Glutamatergic neuron (in vitro differentiated cells): ENCODE data around the gene OLFML3. TPM values are rescaled to one million over a fixed set of nuclear protein-coding genes. Genes with fewer than 3 reads are reported as not detected.

Source experiments
- DNase-seq: peaks from one replicate; pipeline ENCODE4 v3.0.0; 2022
- H3K27ac Mint-ChIP-seq: one replicate; pipeline ENCODE4 v1.8.0; 2020; ENCODE audit warnings: mild to moderate bottlenecking, mixed read lengths, inconsistent platforms; ENCODE audit not compliant: unreplicated experiment
- H3K27me3 Mint-ChIP-seq: one replicate; pipeline ENCODE4 v1.8.0; 2020; ENCODE audit warnings: mild to moderate bottlenecking, moderate library complexity, mixed read lengths, inconsistent platforms; ENCODE audit not compliant: unreplicated experiment
- H3K36me3 Mint-ChIP-seq: one replicate; pipeline ENCODE4 v1.8.0; 2020; ENCODE audit warnings: mild to moderate bottlenecking, mixed read lengths, inconsistent platforms; ENCODE audit not compliant: unreplicated experiment
- H3K4me1 Mint-ChIP-seq: one replicate; pipeline ENCODE4 v1.8.0; 2020; ENCODE audit warnings: mild to moderate bottlenecking, low read depth, mixed read lengths, inconsistent platforms; ENCODE audit not compliant: unreplicated experiment
- H3K4me3 Mint-ChIP-seq: one replicate; pipeline ENCODE4 v1.8.0; 2020; ENCODE audit warnings: mild to moderate bottlenecking, mixed read lengths, inconsistent platforms; ENCODE audit not compliant: unreplicated experiment
- H3K9me3 Mint-ChIP-seq: one replicate; pipeline ENCODE4 v1.8.0; 2020; ENCODE audit warnings: mild to moderate bottlenecking, moderate library complexity, mixed read lengths, inconsistent platforms; ENCODE audit not compliant: unreplicated experiment
- CTCF ChIP-seq: fragments of 200-600 bp; sonication (generic); IDR thresholded peaks from one replicate; pipeline ENCODE4 v1.5.0; 2021; ENCODE audit not compliant: partially characterized antibody, unreplicated experiment
- total RNA-seq: library from RNA; stranded (reverse); fragmentation: NEBNext Ultra II Directional; extraction: Animal tissue kit (Norgen Biotek cat#: 25700); gene quantifications from one replicate; pipeline ENCODE4 v1.2.1, GENCODE V29; 2021; ENCODE audit not compliant: unreplicated experiment

Gene OLFML3
- total RNA-seq, 1 donor from 2014 or later = 2.9 TPM

DNA sequence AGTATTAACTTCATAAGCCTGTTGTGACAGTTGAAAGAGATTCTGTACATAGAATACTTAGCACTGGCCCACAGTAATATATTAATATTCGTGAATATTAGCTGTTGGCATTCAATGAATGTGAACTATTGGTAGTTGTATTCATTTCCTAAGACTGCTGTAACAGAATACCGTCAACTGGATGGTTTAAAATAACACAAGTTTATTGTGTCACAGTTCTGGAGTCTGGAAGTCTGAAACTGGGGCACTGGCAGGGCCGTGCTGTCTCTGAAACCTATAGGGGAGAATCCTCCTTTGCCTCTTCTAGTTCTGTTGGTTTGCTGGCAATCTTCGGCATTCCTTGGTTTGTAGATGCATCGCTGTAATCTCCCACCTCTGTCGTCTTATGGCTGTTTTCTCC lies 47.5 kb downstream of the OLFML3 start:
- Mint-ChIP-seq H3K9me3 (no peaks in the 10 kb centered on the region), H3K27me3 (peaks cover 3% of the 10 kb centered on the region), H3K36me3 (no peaks in the 10 kb centered on the region), H3K4me3 (no peak overlapping the region), H3K4me1 (peaks cover 10% of the 10 kb centered on the region), H3K27ac (no peak overlapping the region)
- no peak for DNase-seq
- no peak for TF ChIP-seq CTCF

Other genes with a start within 250 kb of the OLFML3 start
- 107 TPM for gene PHTF1, start 220.0 kb upstream of the OLFML3 start, total RNA-seq
- gene RSBN1, start 167.0 kb upstream of the OLFML3 start, total RNA-seq = 35.2 TPM
- not detected for gene PTPN22, start 107.8 kb upstream of the OLFML3 start, total RNA-seq
- gene BCL2L15, start 91.9 kb upstream of the OLFML3 start, total RNA-seq = 1.8 TPM
- 31.1 TPM for gene AP4B1, start 74.7 kb upstream of the OLFML3 start, total RNA-seq
- gene DCLRE1B, start 74.1 kb upstream of the OLFML3 start, total RNA-seq = 6.1 TPM
- gene HIPK1, start 50.1 kb upstream of the OLFML3 start, total RNA-seq = 41.0 TPM
- gene SYT6, start 174.4 kb downstream of the OLFML3 start, total RNA-seq = 11.1 TPM